GM19467 (cell line): ENCODE measurements around the gene TEX14.

Experiments
- ATAC-seq: cut with Tn5 transposase; IDR thresholded peaks from one replicate; pipeline ENCODE4 v1.9.1; 2021; ENCODE audit warnings: mild to moderate bottlenecking, moderate library complexity; ENCODE audit not compliant: unreplicated experiment

TEX14 gene

DNA sequence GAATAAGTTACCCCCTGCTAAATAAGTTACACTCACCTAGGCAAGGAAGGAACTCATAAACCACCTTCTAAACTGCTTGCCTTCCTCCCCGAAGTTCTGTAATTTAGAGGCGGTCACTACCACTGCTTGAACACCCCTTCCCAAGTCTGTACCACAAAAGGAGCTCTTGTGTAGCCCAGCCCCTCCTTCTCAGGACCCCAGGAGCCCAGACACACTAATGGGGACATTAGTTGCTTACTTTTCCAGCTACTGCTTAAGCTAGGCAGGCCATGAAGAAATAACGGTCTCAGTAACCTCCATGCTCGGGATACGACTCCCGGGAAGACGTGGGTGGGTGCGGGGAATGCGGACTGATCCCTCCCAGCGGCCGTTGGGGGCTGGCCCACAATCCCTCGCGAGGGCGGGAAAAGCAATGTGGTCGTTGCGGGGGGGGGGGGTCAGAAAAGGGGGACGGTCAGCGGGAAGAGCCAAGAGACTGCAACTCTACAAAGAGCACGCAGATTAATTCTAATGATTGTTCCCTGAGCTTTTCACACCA is at the start of gene TEX14:
TEX14 (minus strand) TSS at position 345 of the 538 bp plus-strand sequence. CDS start 40,044 bp downstream, outside the sequence.
- ATAC-seq: no peak

DNA sequence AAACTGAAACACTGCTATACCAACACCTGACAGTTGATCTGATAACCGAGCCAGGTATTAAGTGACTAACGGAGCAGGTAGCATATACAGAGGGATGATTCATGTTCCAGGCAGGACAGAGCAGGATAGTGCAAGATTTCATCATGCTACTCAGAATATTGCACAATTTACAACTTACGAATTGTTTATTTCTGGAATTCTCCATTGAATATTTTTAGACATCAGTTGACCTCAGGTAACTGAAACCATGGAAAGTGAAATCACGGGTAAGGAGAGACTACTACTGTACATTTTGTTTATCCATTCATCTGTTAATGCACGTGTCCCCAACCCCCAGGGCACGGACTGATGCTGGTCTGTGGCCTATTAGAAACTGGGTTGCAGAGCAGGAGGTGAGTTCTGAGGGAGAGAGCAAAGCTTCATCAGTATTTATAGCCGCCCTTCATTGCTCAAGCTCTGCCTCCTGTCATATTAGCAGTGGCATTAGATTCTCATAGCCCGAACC is 49.3 kb upstream of the TEX14 start:
- no peak for ATAC-seq

GRCh38 chr17:58734811-58735210 is 43.0 kb upstream of the TEX14 start:
- ATAC-seq: no peak

DNA sequence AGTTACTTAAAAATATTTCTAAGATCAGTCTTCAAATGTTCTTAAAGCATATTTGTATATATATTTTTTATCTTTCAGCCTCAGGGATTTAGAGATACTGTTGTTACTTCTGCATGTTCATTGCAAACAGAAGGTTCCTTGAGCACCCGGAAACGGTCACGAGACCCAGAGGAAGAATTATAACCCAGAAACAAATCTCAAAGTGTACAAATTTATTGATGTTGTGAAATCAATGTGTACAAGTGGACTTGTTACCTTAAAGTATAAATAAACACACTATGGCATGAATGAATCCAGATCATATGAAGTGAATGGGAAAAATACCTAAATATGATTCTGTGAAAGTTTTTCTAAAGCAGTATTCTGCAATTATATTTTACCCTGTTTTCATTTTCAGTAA is 42.2 kb upstream of the TEX14 start:
- no peak for ATAC-seq

- ATAC-seq: no peak
Observed at GRCh38 chr17:58730937-58731336, 39.1 kb upstream of the TEX14 start.

DNA sequence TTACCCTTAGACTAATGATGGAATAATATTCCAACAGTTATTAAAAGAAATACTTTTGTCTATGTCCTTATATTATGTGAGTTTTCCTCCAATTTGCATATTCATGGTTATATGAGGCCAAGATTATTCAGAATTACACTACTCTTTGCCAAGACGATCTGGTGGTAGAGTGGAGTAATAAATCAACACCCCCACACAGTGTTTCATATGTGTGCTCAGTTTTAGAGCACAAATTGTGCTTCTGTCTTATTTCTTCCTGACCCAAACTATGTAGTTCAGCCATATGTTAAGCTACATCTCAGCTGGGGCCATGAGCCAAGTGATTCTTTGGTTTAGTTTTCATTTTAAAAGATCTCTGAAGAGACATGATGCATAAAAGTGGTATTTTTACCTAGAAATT is 37.0 kb upstream of the TEX14 start:
- ATAC-seq: no peak

DNA sequence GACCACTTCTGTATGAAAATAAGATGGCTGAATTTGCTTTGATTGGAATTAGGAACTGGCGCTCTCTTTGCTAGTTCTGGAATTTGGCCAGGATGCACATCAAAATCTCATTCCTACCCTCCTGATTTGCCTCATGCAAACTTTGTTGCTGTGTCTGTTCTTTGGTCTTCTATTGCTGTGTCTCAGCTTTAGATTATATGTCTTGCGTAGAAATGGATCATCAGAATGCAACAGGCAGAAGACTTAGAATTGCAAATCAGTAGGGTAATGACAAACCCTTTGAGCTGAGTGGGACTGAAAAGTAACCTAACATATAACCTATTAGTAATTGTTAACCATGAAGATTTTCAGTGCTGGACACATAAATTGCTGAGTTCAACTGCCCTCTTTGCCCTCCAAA is 30.9 kb upstream of the TEX14 start:
- no peak for ATAC-seq

DNA sequence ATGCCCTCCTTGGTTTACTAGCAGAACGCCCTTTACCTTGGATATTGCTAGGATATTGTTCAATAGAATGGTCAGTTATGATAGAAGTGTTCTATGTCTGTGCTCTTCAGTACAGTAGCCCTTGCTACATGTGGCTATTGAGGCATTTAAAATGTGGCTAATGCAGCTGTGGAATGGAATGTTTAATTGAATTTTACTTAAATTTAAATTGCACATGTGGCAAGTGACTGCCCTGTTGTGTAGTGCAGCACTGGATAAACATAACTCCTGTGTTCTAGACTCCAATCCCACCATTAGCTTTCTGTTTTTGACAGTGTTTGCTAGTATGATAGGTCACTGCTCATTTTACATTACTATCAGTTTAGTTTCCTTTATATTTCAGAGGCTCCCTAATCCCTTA is 30.4 kb upstream of the TEX14 start:
- ATAC-seq: no peak

GRCh38 chr17:58710948-58711552 is 19.2 kb upstream of the TEX14 start:
- no peak for ATAC-seq

DNA sequence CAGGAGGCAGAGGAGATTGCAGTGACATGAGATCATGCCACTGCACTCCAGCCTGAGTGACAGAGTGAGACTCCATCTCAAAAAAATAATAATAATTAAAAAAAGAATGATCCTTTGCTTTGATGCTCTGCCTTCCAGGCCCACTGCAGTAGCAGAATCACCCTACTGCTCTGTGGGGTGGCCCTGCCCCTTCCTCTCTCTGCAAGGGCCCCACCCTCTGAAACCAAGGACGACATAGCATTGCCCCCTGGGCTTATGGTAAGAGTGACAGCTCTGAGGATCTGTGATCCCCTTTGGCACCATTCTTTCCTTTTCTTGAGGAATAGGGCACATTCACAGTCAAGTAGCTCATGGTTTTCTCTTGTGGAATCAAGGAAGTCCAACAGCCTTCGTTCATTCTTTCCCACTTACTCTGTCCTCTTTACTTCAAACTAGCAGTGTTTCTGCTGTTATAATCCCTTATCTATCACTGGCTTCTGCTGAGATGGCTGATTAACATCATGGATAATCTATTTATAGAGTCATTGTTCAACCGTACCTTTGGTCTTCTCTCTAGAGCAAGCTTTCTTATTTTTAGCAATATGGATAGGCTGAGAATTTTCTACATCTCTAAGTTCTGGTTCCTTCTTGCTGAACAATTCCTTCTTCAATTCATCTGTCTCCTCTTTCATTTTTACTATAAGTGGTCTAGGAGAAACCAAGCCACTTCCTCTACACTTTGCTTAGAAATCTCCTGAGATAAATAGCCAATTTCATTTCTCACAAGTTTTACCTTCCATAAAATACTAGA is 14.7 kb upstream of the TEX14 start:
- ATAC-seq: no peak

- no peak for ATAC-seq
Observed at GRCh38 chr17:58703916-58704286, 12.1 kb upstream of the TEX14 start.

GRCh38 chr17:58703137-58703915 is 11.5 kb upstream of the TEX14 start:
- ATAC-seq: no peak

DNA sequence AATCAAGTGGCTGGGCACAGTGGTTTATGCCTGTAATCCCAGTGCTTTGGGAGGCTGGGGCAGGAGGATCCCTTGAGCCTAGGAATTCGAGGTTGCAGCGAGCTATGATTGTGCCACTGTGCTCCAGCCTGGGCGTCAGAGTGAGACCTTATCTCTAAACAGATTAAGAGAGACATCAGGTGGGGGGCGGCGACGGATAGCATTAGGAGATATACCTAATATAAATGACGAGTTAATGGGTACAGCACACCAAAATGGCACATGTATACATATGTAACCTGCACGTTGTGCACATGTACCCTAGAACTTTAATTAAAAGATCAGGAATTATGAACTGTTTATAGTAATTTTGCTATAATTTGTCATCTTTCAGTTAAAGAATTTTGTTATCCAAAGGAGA is 10.9 kb upstream of the TEX14 start:
- no peak for ATAC-seq

DNA sequence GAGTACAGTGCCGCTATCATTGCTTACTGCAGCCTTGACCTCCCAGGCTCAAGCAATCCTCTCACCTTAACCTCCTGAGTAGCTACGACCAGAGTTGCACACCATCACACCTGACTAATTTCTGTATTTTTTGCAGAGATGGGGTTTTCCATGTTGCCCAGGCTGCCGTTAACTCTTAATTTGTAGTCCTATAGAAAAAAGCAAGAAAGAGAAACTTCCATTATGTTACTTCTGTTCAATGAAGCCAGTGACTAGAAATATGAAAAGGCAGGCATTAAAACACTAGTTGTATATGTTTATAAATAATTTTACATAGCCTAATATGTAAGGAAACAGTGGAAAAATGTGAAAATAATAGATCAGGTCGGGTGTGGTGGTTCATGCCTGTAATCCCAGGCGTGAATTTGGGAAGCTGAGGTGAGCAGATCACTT is 10.2 kb upstream of the TEX14 start:
- ATAC-seq: no peak

- ATAC-seq: no peak
Observed at GRCh38 chr17:58699771-58700170, 7.9 kb upstream of the TEX14 start.

GRCh38 chr17:58694826-58695225 is 3.0 kb upstream of the TEX14 start:
- ATAC-seq: no peak

DNA sequence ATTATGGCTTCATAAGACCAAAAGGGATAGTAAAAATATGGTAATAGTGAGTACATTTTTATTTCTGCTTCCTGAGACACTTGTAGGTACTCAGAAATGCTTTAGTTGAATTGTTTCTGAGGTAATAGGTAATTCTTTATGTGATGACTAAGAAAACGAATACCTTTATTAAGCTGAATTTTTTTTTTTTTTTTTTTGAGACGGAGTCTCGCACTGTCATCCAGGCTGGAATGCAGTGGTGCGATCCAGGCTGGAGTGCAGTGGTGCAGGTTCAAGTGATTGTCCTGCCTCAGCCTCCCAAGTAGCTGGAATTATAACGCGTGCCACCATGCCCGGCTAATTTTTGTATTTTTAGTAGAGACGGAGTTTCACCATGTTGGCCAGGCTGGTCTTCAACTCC is 2.5 kb upstream of the TEX14 start:
- ATAC-seq: no peak

GRCh38 chr17:58693751-58694150 is 1.9 kb upstream of the TEX14 start:
- ATAC-seq: no peak

DNA sequence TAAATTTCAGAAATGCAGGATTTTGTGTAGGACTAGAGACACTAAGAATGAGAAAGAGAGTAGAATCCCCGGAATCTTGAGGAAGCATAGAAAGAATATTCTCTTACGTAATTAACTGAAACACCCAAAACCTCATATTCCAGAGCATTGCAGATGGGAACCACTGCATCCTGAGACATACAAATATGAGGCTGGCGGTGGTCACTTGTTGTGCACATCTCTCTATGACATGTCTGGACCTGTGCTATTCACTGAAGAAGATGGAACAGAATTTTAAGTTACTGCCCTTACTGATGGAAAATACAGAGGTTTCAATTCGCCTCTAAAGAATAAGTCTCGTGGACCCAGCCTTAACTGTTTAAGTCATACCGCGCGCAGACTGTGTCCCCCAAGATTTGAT is 1.4 kb upstream of the TEX14 start:
- no peak for ATAC-seq

GRCh38 chr17:58692239-58693055 is 602 bp upstream of the TEX14 start, which contains the start of gene RAD51C:
RAD51C (plus strand) TSS chr17:58692602; CDS start chr17:58692644, 42 bp downstream.
- peak; percentile 97 for ATAC-seq
